Hepatocyte (in vitro differentiated cells): ENCODE measurements around the gene SRSF8.

Experiments
- CTCF ChIP-seq: fragments of 200-600 bp; sonication (generic); IDR thresholded peaks from 2 replicates; pipeline ENCODE4 v1.5.1; 2016; ENCODE audit warnings: antibody characterized with exemption, mild to moderate bottlenecking; ENCODE audit not compliant: poor library complexity
- EZH2 ChIP-seq: fragments of 200-600 bp; sonication (generic); IDR thresholded peaks from 2 replicates; pipeline ENCODE4 v1.6.1; 2016; ENCODE audit warnings: antibody characterized with exemption, mild to moderate bottlenecking, borderline replicate concordance

GRCh38 chr11:95050595-95051202, 16.0 kb upstream of the SRSF8 start:
- TF ChIP-seq EZH2 (no peak), CTCF (no peak)
